Erythroblast (primary cell): Measurements from ENCODE around the gene ZNF660.

ENCODE experiments used
- GATA1 ChIP-seq: IDR thresholded peaks from 2 replicates; pipeline ENCODE4 v1.6.1; 2011; ENCODE audit warnings: low read depth, mild to moderate bottlenecking, control low read depth, low read length, moderate library complexity
- POLR2A ChIP-seq: IDR thresholded peaks from 2 replicates; pipeline ENCODE4 v1.6.1; 2011; ENCODE audit warnings: mild to moderate bottlenecking, low read length

DNA sequence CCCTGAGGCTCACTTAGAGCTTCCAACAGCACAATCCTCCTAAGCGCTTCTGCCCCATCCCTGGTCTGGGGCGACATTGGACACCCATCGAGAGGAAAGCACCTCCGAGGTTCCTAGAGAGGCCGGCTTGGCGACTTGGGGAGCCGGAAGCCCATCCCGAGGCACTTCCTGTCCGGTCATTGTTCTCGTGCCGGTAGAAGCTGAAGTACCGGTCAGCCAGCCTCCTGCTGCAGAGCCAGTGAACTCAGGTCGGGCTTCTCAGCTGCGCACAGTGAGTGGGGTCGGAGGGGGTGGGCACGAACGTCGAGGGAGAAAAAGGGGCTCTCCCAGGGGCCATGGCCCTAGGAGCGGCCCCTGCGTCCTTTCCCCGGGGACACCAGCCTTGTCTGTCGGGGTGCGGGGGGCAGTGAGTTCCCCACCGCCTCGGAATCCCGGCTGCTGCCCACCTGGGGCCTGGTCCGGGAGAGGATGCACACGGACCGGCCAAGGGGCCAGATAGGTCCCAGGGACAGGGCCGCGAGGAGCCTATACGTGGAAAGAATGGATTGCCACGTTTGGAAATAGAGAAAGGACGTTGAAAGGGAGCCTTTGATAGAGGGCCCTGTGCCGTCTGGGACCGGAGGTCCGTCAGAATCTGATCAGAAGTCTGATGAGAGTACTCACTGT lies 63.9 kb downstream of the ZNF660 start, which contains the start of gene ZNF35:
- TF ChIP-seq POLR2A, result peak; percentile 39
- no peak for TF ChIP-seq GATA1
